GM18868 (cell line): ENCODE data around the gene DNER.

Experiments
- ATAC-seq: cut with Tn5 transposase; IDR thresholded peaks from one replicate; pipeline ENCODE4 v1.9.1; 2021; ENCODE audit warnings: mild to moderate bottlenecking, moderate library complexity; ENCODE audit not compliant: unreplicated experiment

DNER gene

GRCh38 chr2:229445501-229446211 lies 268.7 kb downstream of the DNER start:
- no peak for ATAC-seq

- ATAC-seq = no peak
These were observed 269.3 kb downstream of the DNER start for GRCh38 chr2:229445019-229445418.

- no peak for ATAC-seq
These were observed 270.6 kb downstream of the DNER start for GRCh38 chr2:229443546-229444268.

- ATAC-seq = no peak
These were observed 271.2 kb downstream of the DNER start for GRCh38 chr2:229443141-229443540.

GRCh38 chr2:229438430-229439159 lies 275.8 kb downstream of the DNER start:
- ATAC-seq = no peak

GRCh38 chr2:229437467-229437866 lies 276.9 kb downstream of the DNER start:
- no peak for ATAC-seq

GRCh38 chr2:229434187-229434586 lies 280.2 kb downstream of the DNER start:
- ATAC-seq = no peak

GRCh38 chr2:229433351-229433750 lies 281.0 kb downstream of the DNER start:
- ATAC-seq = no peak

- peak; percentile 43 for ATAC-seq
These were observed 282.9 kb downstream of the DNER start for GRCh38 chr2:229431327-229431954.

GRCh38 chr2:229429589-229429988 lies 284.8 kb downstream of the DNER start:
- ATAC-seq = no peak

- ATAC-seq = no peak
These were observed 287.9 kb downstream of the DNER start for GRCh38 chr2:229426464-229426863.

GRCh38 chr2:229425598-229425997 lies 288.8 kb downstream of the DNER start:
- ATAC-seq = no peak

GRCh38 chr2:229422063-229422462 lies 292.3 kb downstream of the DNER start:
- no peak for ATAC-seq

- no peak for ATAC-seq
These were observed 295.2 kb downstream of the DNER start for GRCh38 chr2:229419158-229419557.

- ATAC-seq = no peak
These were observed 296.4 kb downstream of the DNER start for GRCh38 chr2:229417916-229418315.

GRCh38 chr2:229417176-229417575 lies 297.2 kb downstream of the DNER start:
- ATAC-seq = no peak

- no peak for ATAC-seq
These were observed 298.1 kb downstream of the DNER start for GRCh38 chr2:229416116-229416694.

- ATAC-seq = no peak
These were observed 299.7 kb downstream of the DNER start for GRCh38 chr2:229414631-229415030.

- no peak for ATAC-seq
These were observed 301.7 kb downstream of the DNER start for GRCh38 chr2:229412686-229413085.

- ATAC-seq = no peak
These were observed 303.4 kb downstream of the DNER start for GRCh38 chr2:229410946-229411345.

- ATAC-seq = no peak
These were observed 304.1 kb downstream of the DNER start for GRCh38 chr2:229410264-229410663.
